Muscle layer of colon (tissue), 2 donors: ENCODE measurements around the gene LAMC1.

Source experiments
- H3K27ac ChIP-seq: one replicate; pipeline ENCODE4 v1.7.0; 2013; ENCODE audit warnings: low read depth, mild to moderate bottlenecking, low read length, moderate library complexity
- H3K27me3 ChIP-seq, 2 donors: one replicate each; pipeline ENCODE4 v1.7.0; 2013; ENCODE audit warnings: low read length in 2 of 2, mild to moderate bottlenecking in 2 of 2; ENCODE audit not compliant: insufficient read depth in 2 of 2, control insufficient read depth in 1 of 2
- H3K36me3 ChIP-seq: one replicate; pipeline ENCODE4 v1.7.0; 2013; ENCODE audit warnings: mild to moderate bottlenecking, low read length; ENCODE audit not compliant: insufficient read depth
- H3K4me1 ChIP-seq: one replicate; pipeline ENCODE4 v1.7.0; 2013; ENCODE audit warnings: mild to moderate bottlenecking, low read length; ENCODE audit not compliant: insufficient read depth
- H3K4me3 ChIP-seq, 2 donors: one replicate each; pipeline ENCODE4 v1.7.0; 2013; ENCODE audit warnings: low read length in 2 of 2, low read depth in 1 of 2, mild to moderate bottlenecking in 1 of 2, moderate library complexity in 1 of 2
- H3K9ac ChIP-seq: one replicate; pipeline ENCODE4 v1.7.0; 2013; ENCODE audit warnings: low read length
- H3K9me3 ChIP-seq: one replicate; pipeline ENCODE4 v1.7.0; 2013; ENCODE audit warnings: mild to moderate bottlenecking, low read length
- donor health status: abdominal sarcoma.
- donor health status: Adenocarcinoma of cecum.

The LAMC1 gene

GRCh38 chr1:183022202-183023145, 746 bp upstream of the LAMC1 start:
- peak overlapping the region; percentile 97 for H3K27ac ChIP-seq
- H3K9ac ChIP-seq, result peak overlapping the region; percentile 29
- no peaks in the 10 kb centered on the region for H3K9me3 ChIP-seq
- H3K27me3 ChIP-seq, result no peaks in the 10 kb centered on the region
- peaks cover 25% of the 10 kb centered on the region for H3K4me1 ChIP-seq
- no peaks in the 10 kb centered on the region for H3K36me3 ChIP-seq
- peak overlapping the region; percentile 51 to 76 for H3K4me3 ChIP-seq

DNA sequence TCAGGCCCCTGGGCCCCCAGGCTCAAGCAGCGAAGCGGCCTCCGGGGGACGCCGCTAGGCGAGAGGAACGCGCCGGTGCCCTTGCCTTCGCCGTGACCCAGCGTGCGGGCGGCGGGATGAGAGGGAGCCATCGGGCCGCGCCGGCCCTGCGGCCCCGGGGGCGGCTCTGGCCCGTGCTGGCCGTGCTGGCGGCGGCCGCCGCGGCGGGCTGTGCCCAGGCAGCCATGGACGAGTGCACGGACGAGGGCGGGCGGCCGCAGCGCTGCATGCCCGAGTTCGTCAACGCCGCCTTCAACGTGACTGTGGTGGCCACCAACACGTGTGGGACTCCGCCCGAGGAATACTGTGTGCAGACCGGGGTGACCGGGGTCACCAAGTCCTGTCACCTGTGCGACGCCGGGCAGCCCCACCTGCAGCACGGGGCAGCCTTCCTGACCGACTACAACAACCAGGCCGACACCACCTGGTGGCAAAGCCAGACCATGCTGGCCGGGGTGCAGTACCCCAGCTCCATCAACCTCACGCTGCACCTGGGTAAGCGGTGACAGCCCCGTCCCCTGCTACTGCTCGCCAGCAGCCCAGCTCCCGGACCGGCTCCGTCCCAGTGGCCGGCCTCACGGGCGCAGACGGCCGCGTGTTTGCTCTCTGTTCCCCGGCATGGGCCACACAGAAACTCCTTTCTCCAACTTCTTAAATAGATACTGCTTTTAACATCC, 539 bp downstream of the LAMC1 start:
- peak overlapping the region; percentile 64 to 88 for H3K4me3 ChIP-seq
- H3K4me1 ChIP-seq, result peaks cover 37% of the 10 kb centered on the region
- peak overlapping the region; percentile 96 for H3K27ac ChIP-seq
- no peaks in the 10 kb centered on the region for H3K27me3 ChIP-seq
- H3K9ac ChIP-seq, result peak overlapping the region; percentile 84
- no peaks in the 10 kb centered on the region for H3K36me3 ChIP-seq
- no peaks in the 10 kb centered on the region for H3K9me3 ChIP-seq

DNA sequence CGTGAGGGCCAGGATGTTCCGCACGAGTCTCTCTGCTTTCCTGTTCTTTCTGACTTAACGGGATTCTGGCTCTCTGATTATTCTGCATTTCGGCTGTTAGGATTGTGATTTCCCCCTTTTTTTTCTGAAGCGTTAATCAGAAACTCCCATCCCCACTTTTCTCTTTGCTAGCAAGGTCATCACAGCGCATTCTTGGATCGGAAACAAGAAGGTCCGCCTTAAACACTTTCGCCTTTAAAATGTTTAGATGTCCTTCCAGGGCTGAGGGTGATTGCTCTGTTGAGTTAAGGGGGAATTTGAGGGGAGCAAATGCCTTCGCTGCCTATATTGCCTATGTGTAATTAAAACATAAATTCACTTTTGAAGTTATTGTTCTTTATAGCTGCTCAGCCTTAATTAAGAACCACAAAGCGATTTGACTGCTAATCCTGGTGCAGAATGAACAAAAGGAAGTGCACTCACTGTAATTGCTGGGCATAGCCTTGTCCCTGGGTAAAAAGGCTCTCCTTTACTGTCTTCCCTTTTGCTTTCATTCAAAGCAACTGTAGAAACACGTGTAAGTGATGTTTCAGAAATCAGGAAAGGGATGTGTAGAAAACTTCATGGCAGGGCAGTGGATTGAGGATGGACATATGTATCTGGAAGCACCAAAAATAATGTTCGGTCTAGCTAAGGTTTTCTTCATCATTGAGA, 1.2 kb downstream of the LAMC1 start:
- Histone ChIP-seq H3K9me3 (no peaks in the 10 kb centered on the region), H3K27me3 (no peaks in the 10 kb centered on the region), H3K9ac (peak overlapping the region; percentile 84), H3K4me1 (peaks cover 44% of the 10 kb centered on the region), H3K36me3 (no peaks in the 10 kb centered on the region), H3K4me3 (peak overlapping the region; percentile 64 to 88), H3K27ac (peak overlapping the region; percentile 96)

DNA sequence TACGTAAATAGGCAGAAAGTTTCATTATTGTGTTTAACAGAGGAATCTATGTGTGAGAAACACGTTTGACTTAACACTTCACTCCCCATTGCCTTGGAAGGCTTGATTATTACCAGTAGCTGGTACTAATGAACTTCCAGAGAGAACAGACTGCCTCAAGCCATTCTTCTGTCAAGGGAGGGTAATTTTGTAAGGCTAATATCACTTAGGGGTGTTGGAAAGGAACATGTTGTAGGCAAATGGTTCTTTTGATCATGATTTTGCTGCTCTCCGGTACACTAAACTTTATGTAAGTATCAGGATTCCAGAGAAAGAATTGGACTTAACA, 1.8 kb downstream of the LAMC1 start:
- H3K4me1 ChIP-seq, result peaks cover 49% of the 10 kb centered on the region
- peak overlapping the region; percentile 84 for H3K9ac ChIP-seq
- peak overlapping the region; percentile 64 to 88 for H3K4me3 ChIP-seq

GRCh38 chr1:183025782-183026774, 2.9 kb downstream of the LAMC1 start:
- H3K4me1 ChIP-seq, result peaks cover 59% of the 10 kb centered on the region
- H3K4me3 ChIP-seq, result peak overlapping the region; percentile 12 to 64
- H3K36me3 ChIP-seq, result no peaks in the 10 kb centered on the region
- H3K27ac ChIP-seq, result peak overlapping the region; percentile 54
- H3K9ac ChIP-seq, result peak overlapping the region; percentile 50
- no peaks in the 10 kb centered on the region for H3K9me3 ChIP-seq
- H3K27me3 ChIP-seq, result no peaks in the 10 kb centered on the region

More for the DNA sequence above, 1.8 kb downstream of the LAMC1 start:
- no peaks in the 10 kb centered on the region for H3K9me3 ChIP-seq
- H3K27me3 ChIP-seq, result no peaks in the 10 kb centered on the region
- peak overlapping the region; percentile 96 for H3K27ac ChIP-seq
- no peaks in the 10 kb centered on the region for H3K36me3 ChIP-seq

DNA sequence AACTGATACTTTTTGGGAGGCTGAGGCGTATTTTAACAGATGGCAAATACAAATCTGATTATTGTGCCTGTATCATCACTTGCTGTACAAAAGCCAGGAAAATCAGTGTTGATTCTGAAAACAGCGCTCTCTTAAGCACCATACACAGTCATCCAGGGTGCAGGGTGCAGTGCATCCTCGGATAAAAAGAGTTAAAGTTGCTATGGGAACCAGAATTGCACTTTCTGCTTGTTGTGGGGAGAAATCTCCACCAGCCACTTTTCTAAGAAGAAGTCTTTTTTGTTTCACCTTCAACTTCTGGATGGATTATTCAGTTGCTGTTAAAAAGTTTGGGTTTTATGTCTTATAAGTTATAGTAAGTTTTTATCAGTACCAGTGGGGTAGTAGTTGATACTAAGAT, 3.8 kb downstream of the LAMC1 start:
- H3K4me1 ChIP-seq, result peaks cover 54% of the 10 kb centered on the region
- H3K36me3 ChIP-seq, result no peaks in the 10 kb centered on the region
- H3K4me3 ChIP-seq, result peak overlapping the region in 1 of 2 donors; percentile 12
- H3K9ac ChIP-seq, result no peak overlapping the region
- H3K27me3 ChIP-seq, result no peaks in the 10 kb centered on the region
- H3K27ac ChIP-seq, result peak overlapping the region; percentile 54
- no peaks in the 10 kb centered on the region for H3K9me3 ChIP-seq

GRCh38 chr1:183027791-183028190, 4.6 kb downstream of the LAMC1 start:
- H3K27me3 ChIP-seq, result no peaks in the 10 kb centered on the region
- no peaks in the 10 kb centered on the region for H3K9me3 ChIP-seq
- H3K36me3 ChIP-seq, result no peaks in the 10 kb centered on the region
- no peak overlapping the region for H3K27ac ChIP-seq
- H3K4me3 ChIP-seq, result no peak overlapping the region
- H3K4me1 ChIP-seq, result peaks cover 59% of the 10 kb centered on the region
- H3K9ac ChIP-seq, result no peak overlapping the region

DNA sequence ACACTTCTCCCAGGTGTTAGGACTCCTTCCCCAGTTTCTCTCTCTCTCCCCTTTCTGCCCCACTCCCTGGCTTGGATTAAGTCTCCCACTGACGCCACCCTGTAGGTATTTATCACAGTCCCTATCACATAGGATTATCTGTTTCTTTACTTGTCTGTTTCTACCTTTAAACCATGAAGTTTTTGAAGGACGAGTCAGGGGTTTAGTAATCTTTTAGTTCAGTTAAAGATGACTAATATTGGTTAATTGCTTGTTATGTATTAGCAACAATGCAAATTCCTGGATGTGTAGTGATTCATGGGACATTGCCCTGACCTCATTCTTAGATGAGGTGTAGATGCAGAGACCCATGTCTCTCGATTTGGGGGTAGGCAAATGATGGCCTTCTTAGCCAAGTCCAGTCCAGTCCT, 6.4 kb downstream of the LAMC1 start:
- Histone ChIP-seq H3K9ac (no peak overlapping the region), H3K27ac (no peak overlapping the region), H3K27me3 (no peaks in the 10 kb centered on the region), H3K9me3 (no peaks in the 10 kb centered on the region), H3K4me3 (no peak overlapping the region), H3K36me3 (no peaks in the 10 kb centered on the region), H3K4me1 (peaks cover 59% of the 10 kb centered on the region)

- Histone ChIP-seq H3K4me1 (peaks cover 59% of the 10 kb centered on the region), H3K9ac (no peak overlapping the region), H3K9me3 (no peaks in the 10 kb centered on the region), H3K27ac (no peak overlapping the region), H3K36me3 (no peaks in the 10 kb centered on the region), H3K4me3 (no peak overlapping the region), H3K27me3 (no peaks in the 10 kb centered on the region)
Measured at GRCh38 chr1:183030053-183030452, 6.8 kb downstream of the LAMC1 start.

- Histone ChIP-seq H3K9ac (no peak overlapping the region), H3K36me3 (no peaks in the 10 kb centered on the region), H3K9me3 (no peaks in the 10 kb centered on the region), H3K4me3 (no peak overlapping the region), H3K27ac (peak overlapping the region; percentile 16), H3K4me1 (peaks cover 48% of the 10 kb centered on the region), H3K27me3 (no peaks in the 10 kb centered on the region)
Measured at GRCh38 chr1:183032122-183032921, 9.1 kb downstream of the LAMC1 start.
